Heart left ventricle (tissue), 16 donors: Measurements from ENCODE around the gene CT47A1. TPM values are rescaled to one million over a fixed set of nuclear protein-coding genes. Genes with fewer than 3 reads are reported as not detected.

Experiments
- ATAC-seq, 4 donors: fragments of 200-7000 bp; cut with Tn5 transposase; one replicate each; pipeline ENCODE4 v1.9.1; 2020 to 2022; ENCODE audit warnings: moderate library complexity in 4 of 4, mild to moderate bottlenecking in 3 of 4, moderate number of reproducible peaks in 1 of 4
- DNase-seq, 5 donors: peaks; one replicate each; pipeline ENCODE4 v3.0.0-alpha.2; 2020
- H3K27ac ChIP-seq, 12 donors: fragments of 200-600 bp; sonication (generic) in 4 of 12; one replicate each; pipeline versions ENCODE4 v1.5.0 to v1.8.0; 2016 to 2022; ENCODE audit warnings: mild to moderate bottlenecking in 2 of 12
- H3K27me3 ChIP-seq, 9 donors: fragments of 200-600 bp; sonication (generic) in 2 of 9; one replicate each; pipeline versions ENCODE4 v1.5.1 to v1.8.0; 2016 to 2022; ENCODE audit warnings: mild to moderate bottlenecking in 3 of 9
- H3K36me3 ChIP-seq, 9 donors: fragments of 200-600 bp; sonication (generic) in 2 of 9; one replicate each; pipeline versions ENCODE4 v1.5.0 to v1.8.0; 2018 to 2022; ENCODE audit warnings: mild to moderate bottlenecking in 2 of 9
- H3K4me1 ChIP-seq, 12 donors: fragments of 200-600 bp; sonication (generic) in 4 of 12; one replicate each; pipeline versions ENCODE4 v1.5.0 to v1.8.0; 2016 to 2022; ENCODE audit warnings: mild to moderate bottlenecking in 3 of 12
- H3K4me3 ChIP-seq, 12 donors: fragments of 200-600 bp; sonication (generic) in 4 of 12; one replicate each; pipeline versions ENCODE4 v1.5.0 to v1.8.0; 2017 to 2022; ENCODE audit warnings: mild to moderate bottlenecking in 9 of 12, moderate library complexity in 4 of 12
- H3K9me3 ChIP-seq, 12 donors: fragments of 200-600 bp; sonication (generic) in 4 of 12; one replicate each; pipeline versions ENCODE4 v1.5.0 to v1.8.0; 2016 to 2022; ENCODE audit warnings: mild to moderate bottlenecking in 1 of 12
- CTCF ChIP-seq, 12 donors: fragments of 200-600 bp; sonication (generic) in 4 of 12; IDR thresholded peaks; one replicate each; pipeline versions ENCODE4 v1.5.0 to v1.8.0; 2018 to 2022; ENCODE audit warnings: antibody characterized with exemption in 12 of 12, mild to moderate bottlenecking in 5 of 12
- POLR2A ChIP-seq, 2 donors: fragments of 450-650 bp; IDR thresholded peaks; one replicate each; pipeline ENCODE4 v1.6.1; 2017; ENCODE audit warnings: antibody characterized with exemption in 2 of 2, mild to moderate bottlenecking in 2 of 2, moderate library complexity in 2 of 2
- WGBS, 4 donors: extraction: QIAGEN DNeasy Blood & Tissue Kit in 2 of 4; methylation state at CpG; one replicate each; pipeline versions ENCODE4 v1.1.5 to v1.1.7; 2013 to 2018; 5-methylcytosine and 5-hydroxymethylcytosine counted together
- intact Hi-C, 10 donors: fragments of 100-400 bp; cut with DNase I; formaldehyde crosslinking; loops; one replicate each; pipeline versions ENCODE4 v1.11.1 to v1.14.2; 2022
- polyA plus RNA-seq, 2 donors: library from polyadenylated mRNA; stranded (reverse); fragments of 200-250 nt; gene quantifications; one replicate each; pipeline ENCODE4 v1.2.3, GENCODE V29; 2013
- total RNA-seq, 9 donors: library from RNA; depleted of rRNA in 2 of 9; stranded (reverse); fragments of >200 nt in 2 of 9; fragmentation: NEBNext Ultra II Directional in 3 of 9; extraction: Animal tissue kit (Norgen Biotek cat#: 25700) in 3 of 9; gene quantifications; one replicate each; pipeline versions ENCODE4 v1.1.0 to v1.2.4, GENCODE V29; 2016 to 2023
- donor health status: ischemic (EF 13 %, LVEDD 7.1; RV severe dilation, severe dysfunction).
- donor health status: healthy with polysubstance abuse.
- donor health status: DM: no; HTN: yes; CAD: no.
- donor health status: DM: no; HTN: no; CAD: no.
- donor health status: ischemic (EF 25% LVEDD 6.9; RV normal size, moderate dysfunction).
- donor health status: ischemic (EF 25% LVEDD 5.7; RV mildly dilated, moderate dysfunction).
- donor health status: healthy.
- donor health status: DM: yes; HTN: yes; CAD: no.
- donor health status: ischemic (EF 35%, LVEDD 5.7; RV mildly dilated, moderate dysfunction).
- donor health status: nonischemic (EF 11% LVEDD 7.7; RV severe dilation, severe dysfunction).
- donor health status: DM: yes; HTN: yes; CAD: no.
- donor health status: PGD.
- donor health status: ischemic (EF 29% LVEDD 5.4; RV normal size, mild dysfunction).
- donor health status: nonischemic (EF 23%, LVEDD 6.1; RV moderate dilation, normal function).

Gene CT47A1
- total and polyA plus RNA-seq, 11 donors: not detected

- no peak for ATAC-seq
- no peaks in the 10 kb centered on the region for H3K36me3 ChIP-seq
- no peak overlapping the region for H3K27ac ChIP-seq
- intact Hi-C loops: no loop called here
- DNase-seq: no peak
- TF ChIP-seq POLR2A (IDR thresholded peaks at IDR 0.05): no peak
- TF ChIP-seq CTCF (IDR thresholded peaks at IDR 0.05): no peak
- H3K4me3 ChIP-seq: no peak overlapping the region
- no peaks in the 10 kb centered on the region for H3K27me3 ChIP-seq
- peaks cover 0 to 5% (median 0%) of the 10 kb centered on the region in 12 donors for H3K9me3 ChIP-seq
- H3K4me1 ChIP-seq: peaks cover 0 to 17% (median 0%) of the 10 kb centered on the region in 12 donors
These were observed 28.4 kb upstream of the CT47A1 start for GRCh38 chrX:121013897-121014455.

- WGBS, 4 donors: 71 to 74% (median 72%) methylated on average over 7 of the region's 7 CpGs
- no peak overlapping the region for H3K4me3 ChIP-seq
- peaks cover 0 to 5% (median 0%) of the 10 kb centered on the region in 12 donors for H3K9me3 ChIP-seq
- H3K27me3 ChIP-seq: no peaks in the 10 kb centered on the region
- TF ChIP-seq CTCF (IDR thresholded peaks at IDR 0.05) (no peak), POLR2A (IDR thresholded peaks at IDR 0.05) (no peak)
- peaks cover 0 to 17% (median 0%) of the 10 kb centered on the region in 12 donors for H3K4me1 ChIP-seq
- DNase-seq: no peak
- ATAC-seq: no peak
- no peaks in the 10 kb centered on the region for H3K36me3 ChIP-seq
- intact Hi-C loops: no loop called here
- no peak overlapping the region for H3K27ac ChIP-seq
These were observed 25.7 kb upstream of the CT47A1 start for GRCh38 chrX:121011254-121011653.

GRCh38 chrX:121010218-121010617, 24.7 kb upstream of the CT47A1 start:
- Histone ChIP-seq H3K36me3 (no peaks in the 10 kb centered on the region), H3K9me3 (peaks cover 0 to 5% (median 0%) of the 10 kb centered on the region in 12 donors), H3K27ac (no peak overlapping the region), H3K4me3 (no peak overlapping the region), H3K4me1 (peaks cover 0 to 17% (median 0%) of the 10 kb centered on the region in 12 donors), H3K27me3 (no peaks in the 10 kb centered on the region)
- 25 to 37% (median 35%) methylated on average over 4 of the region's 4 CpGs for WGBS, 4 donors
- DNase-seq (no peak), ATAC-seq (peak in 1 of 4 donors; percentile 53)
- intact Hi-C loops: no loop called here
- no peak for TF ChIP-seq POLR2A (IDR thresholded peaks at IDR 0.05)
- TF ChIP-seq CTCF (IDR thresholded peaks at IDR 0.05): no peak

- H3K9me3 ChIP-seq: peaks cover 0 to 3% (median 0%) of the 10 kb centered on the region in 12 donors
- no peak for ATAC-seq
- H3K4me1 ChIP-seq: peaks cover 0 to 17% (median 0%) of the 10 kb centered on the region in 12 donors
- TF ChIP-seq POLR2A (IDR thresholded peaks at IDR 0.05) (no peak), CTCF (IDR thresholded peaks at IDR 0.05) (no peak)
- DNase-seq: no peak
- no peak overlapping the region for H3K4me3 ChIP-seq
- H3K27me3 ChIP-seq: no peaks in the 10 kb centered on the region
- no peaks in the 10 kb centered on the region for H3K36me3 ChIP-seq
- intact Hi-C loops: no loop called here
- no peak overlapping the region for H3K27ac ChIP-seq
- 39 to 48% (median 45%) methylated on average over 3 of the region's 3 CpGs for WGBS, 4 donors
These were observed 24.2 kb upstream of the CT47A1 start for GRCh38 chrX:121009764-121010163.
